HepG2 (cell line): ENCODE data around the gene PARP1. TPM values are rescaled to one million over a fixed set of nuclear protein-coding genes. Genes with fewer than 3 reads are reported as not detected.

Experiments
- ATAC-seq: fragments of 200-7000 bp; cut with Tn5 transposase; 3 replicates; pipeline ENCODE4 v1.9.1; 2020; ENCODE audit warnings: mild to moderate bottlenecking, moderate library complexity
- BruUV-seq: library from RNA; stranded (reverse); fragments of 400-500 nt; replicated peaks from 2 replicates; lab custom pipeline; 2021; lab: Mats Ljungman, UMichigan
- CTCF ChIA-PET: fragments of 300-600 bp; formaldehyde crosslinking; extraction: SDS; loops from one replicate; lab custom pipeline; 2021; ENCODE audit warnings: low total read pairs, inconsistent platforms, low intra/inter-chr PET ratio; lab: Yijun Ruan, JAX
- POLR2A ChIA-PET: fragments of 350-600 bp; sonication (Branson Sonifier 250); formaldehyde crosslinking; loops from one replicate; lab custom pipeline; 2020; ENCODE audit warnings: antibody characterized with exemption, inconsistent platforms; lab: Yijun Ruan, JAX
- DNase-seq: peaks from one replicate; pipeline ENCODE4 v3.0.0-alpha.2; 2015; ENCODE audit warnings: low spot score
- FAIRE-seq: peaks from 3 replicates; lab custom pipeline; 2011; peaks lifted over from hg19 to GRCh38; lab: Jason Lieb, UNC
- H2AFZ ChIP-seq: one replicate; pipeline ENCODE4 v1.6.1; 2011; ENCODE audit warnings: low read length, inconsistent platforms
- H3K27ac ChIP-seq: fragments of 300-600 bp; 3 replicates; pipeline ENCODE4 v1.8.0; 2011; ENCODE audit warnings: mixed run types, mild to moderate bottlenecking, mixed read lengths, low read length, inconsistent platforms; ENCODE audit not compliant: insufficient read depth; ENCODE audit errors: extremely low read length
- H3K27me3 ChIP-seq, 2 experiments: fragments of 200-600 bp in 1 of 2; 2 replicates in 1 of 2; 3 replicates in 1 of 2; pipeline versions ENCODE4 v1.6.0 to v1.8.0; 2011; ENCODE audit warnings: low read length in 2 of 2, mild to moderate bottlenecking in 2 of 2, moderate library complexity in 2 of 2, inconsistent platforms in 1 of 2; ENCODE audit not compliant: insufficient read depth in 2 of 2, control insufficient read depth in 1 of 2
- H3K36me3 ChIP-seq, 2 experiments: fragments of 200-600 bp in 1 of 2; replicated peaks in 1 of 2; 2 replicates in 1 of 2; 3 replicates in 1 of 2; pipeline versions ENCODE4 v1.5.1 to v1.8.0; 2011; ENCODE audit warnings: low read length in 2 of 2, inconsistent platforms in 1 of 2; ENCODE audit not compliant: insufficient read depth in 2 of 2, control insufficient read depth in 1 of 2
- H3K4me1 ChIP-seq: 2 replicates; pipeline ENCODE4 v1.5.1; 2012; ENCODE audit warnings: low read length, inconsistent platforms; ENCODE audit not compliant: insufficient read depth
- H3K4me2 ChIP-seq: 2 replicates; pipeline ENCODE4 v1.6.0; 2011; ENCODE audit warnings: low read depth, low read length, inconsistent platforms
- H3K4me3 ChIP-seq, 3 experiments: fragments of 200-600 bp in 1 of 3; sonication (generic), shearing (Covaris generic) in 1 of 3; replicated peaks in 1 of 3; 2 replicates each; pipeline ENCODE4 v1.5.1; 2011 to 2016; ENCODE audit warnings: low read length in 3 of 3, inconsistent platforms in 2 of 3, low read depth in 2 of 3, mild to moderate bottlenecking in 2 of 3, control low read depth in 1 of 3, mixed read lengths in 1 of 3; ENCODE audit not compliant: insufficient read depth in 1 of 3
- H3K79me2 ChIP-seq: one replicate; pipeline ENCODE4 v1.6.1; 2011; ENCODE audit warnings: low read length, inconsistent platforms; ENCODE audit not compliant: insufficient read depth
- H3K9ac ChIP-seq: 2 replicates; pipeline ENCODE4 v1.6.0; 2011; ENCODE audit warnings: mild to moderate bottlenecking, low read depth, low read length, inconsistent platforms; ENCODE audit not compliant: insufficient read depth
- H3K9me3 ChIP-seq: 2 replicates; pipeline ENCODE4 v1.5.1; 2012; ENCODE audit warnings: mild to moderate bottlenecking, low read length
- H4K20me1 ChIP-seq: 2 replicates; pipeline ENCODE4 v1.6.0; 2011; ENCODE audit warnings: inconsistent platforms, mild to moderate bottlenecking, low read length, moderate library complexity; ENCODE audit not compliant: insufficient read depth
- CTCF ChIP-seq: sonication (generic); formaldehyde crosslinking; IDR thresholded peaks from 2 replicates; pipeline ENCODE4 v1.5.0; 2020; ENCODE audit warnings: mild to moderate bottlenecking, missing genetic modification reagents, moderate library complexity
- NFIC ChIP-seq: IDR thresholded peaks from 2 replicates; pipeline ENCODE4 v1.6.1; 2012; ENCODE audit warnings: mild to moderate bottlenecking, low read length, inconsistent platforms
- RARA ChIP-seq: IDR thresholded peaks from 2 replicates; pipeline ENCODE4 v1.6.1; 2016; ENCODE audit warnings: missing genetic modification reagents, missing compliant biosample characterization
- SMC3 ChIP-seq: IDR thresholded peaks from 2 replicates; pipeline ENCODE4 v1.6.1; 2011; ENCODE audit warnings: low read length, improper control_type of control experiment
- STAG1 ChIP-seq: sonication (generic); formaldehyde crosslinking; IDR thresholded peaks from 2 replicates; pipeline ENCODE4 v1.4.0; 2020; ENCODE audit warnings: missing genetic modification reagents
- TEAD3 ChIP-seq: optimal IDR thresholded peaks from 2 replicates; pipeline ENCODE3; 2016; ENCODE audit warnings: borderline replicate concordance
- ZFP1 ChIP-seq: IDR thresholded peaks from 2 replicates; pipeline ENCODE4 v1.6.1; 2016
- ZNF207 ChIP-seq: fragments of 450-650 bp; IDR thresholded peaks from 2 replicates; pipeline ENCODE4 v1.6.1; 2016; ENCODE audit warnings: antibody characterized with exemption, borderline replicate concordance
- WGBS: methylation state at CpG from one replicate; pipeline ENCODE4 v1.1.6; 2017; ENCODE audit warnings: low lambda C conversion rate; 5-methylcytosine and 5-hydroxymethylcytosine counted together
- in situ Hi-C: cut with HindIII; loops from 2 replicates; pipeline ENCODE4 v1.10.0; 2017; ENCODE audit warnings: low pct_unique_long_range_greater_than_20kb; ENCODE audit not compliant: extremely low pct_ligation_motif_present
- intact Hi-C: fragments of 100-400 bp; cut with micrococcal nuclease; formaldehyde crosslinking; loops from one replicate; pipeline ENCODE4 v1.10.0; 2022; ENCODE audit not compliant: unreplicated experiment
- polyA plus RNA-seq, 8 experiments: library from polyadenylated mRNA; depleted of rRNA in 3 of 8; stranded (reverse) in 7 of 8; unstranded in 1 of 8; fragments of >200 nt; fragmentation: Illumina TruSeq in 4 of 8; extraction: Trizol in 4 of 8; gene quantifications; 2 replicates each; pipeline versions ENCODE4 v1.2.1 to v1.2.3, GENCODE V29; 2011 to 2016; ENCODE audit warnings: low read depth in 4 of 8, missing spikeins in 1 of 8, mixed read lengths in 1 of 8; ENCODE audit not compliant: insufficient read depth in 1 of 8
- total RNA-seq, 5 experiments: library from RNA; depleted of rRNA; stranded (reverse); fragments of >200 nt; fragmentation: Illumina TruSeq; extraction: Trizol; gene quantifications; 2 replicates each; pipeline ENCODE4 v1.2.3, GENCODE V29; 2016; ENCODE audit warnings: low read depth in 1 of 5

Gene PARP1
- total and polyA plus RNA-seq, 2 of the 13 experiments (the other 11 are each of a cell fraction or from before 2014, with no cell fraction given): 50.1 to 85.2 TPM

GRCh38 chr1:226424221-226425003 lies 16.5 kb upstream of the PARP1 start:
- ATAC-seq: peak; percentile 88
- no peak overlapping the region for H3K9ac ChIP-seq
- H3K79me2 ChIP-seq: no peaks in the 10 kb centered on the region
- TF ChIP-seq RARA (CRISPR knock-in tag) (no peak), STAG1 (CRISPR knock-in tag) (peak; percentile 79), ZFP1 (no peak), SMC3 (peak; percentile 50; the same call in 1 of the 2 replicates), CTCF (CRISPR knock-in tag) (peak; percentile 75), TEAD3 (CRISPR knock-in tag) (peak; percentile 9), NFIC (no peak), ZNF207 (no peak)
- no peaks in the 10 kb centered on the region for H3K36me3 ChIP-seq
- in situ Hi-C loops (loop anchor here (10.0 kb wide), 2 partner anchors 120 to 180 kb away; partner anchors contain the start of gene STUM), intact Hi-C loops (loop anchor here (1.0 to 10.0 kb wide), 3 partner anchors 120 to 180 kb away; partner anchors contain the start of gene STUM)
- CTCF ChIA-PET: interaction anchor here (1.1 to 1.5 kb wide), 2 partner anchors 185 to 404 kb away, joined by 4 to 6 read pairs; no protein-coding TSS in a partner anchor
- H3K27me3 ChIP-seq: peaks cover 2 to 3% of the 10 kb centered on the region in 2 experiments; a peak in 1 of 5 replicates
- H3K4me2 ChIP-seq: no peak overlapping the region
- FAIRE-seq: peak; percentile 88
- POLR2A ChIA-PET: no interaction called here
- no peaks in the 10 kb centered on the region for H4K20me1 ChIP-seq
- H3K9me3 ChIP-seq: no peaks in the 10 kb centered on the region
- no peak overlapping the region for H2AFZ ChIP-seq
- 22% methylated on average over 8 of the region's 8 CpGs for WGBS
- BruUV-seq: no TSS peak
- H3K4me1 ChIP-seq: no peaks in the 10 kb centered on the region
- no peak overlapping the region for H3K27ac ChIP-seq
- no peak overlapping the region for H3K4me3 ChIP-seq
- DNase-seq: no peak
